ENCODE results near the gene TNRC6A.

TNRC6A gene

GRCh38 chr16:24769806-24770205 is 40.4 kb downstream of the TNRC6A start:
- no peak overlapping the region for H2AFZ ChIP-seq (ENCODE audit: low read length)
- H3K4me2 ChIP-seq (ENCODE audit: insufficient read depth, low read length, poor library complexity, severe bottlenecking): no peak overlapping the region
- no peaks in the 10 kb centered on the region for H3K27me3 ChIP-seq (ENCODE audit: control insufficient read depth in 3 of 3, insufficient read depth in 3 of 3, low read depth in 1 of 3, low read length in 3 of 3)
- no peak for DNase-seq (ENCODE audit: low spot score)
- no peak overlapping the region for H4K91ac ChIP-seq (ENCODE audit: low read depth, low read length, poor library complexity)
- no peak overlapping the region for H2BK120ac ChIP-seq (ENCODE audit: low read depth, low read length)
- H3K14ac ChIP-seq (ENCODE audit: low read length): no peak overlapping the region
- H3K9me3 ChIP-seq (replicated peaks in 1 of 2; ENCODE audit: control insufficient read depth in 2 of 2, insufficient read depth in 1 of 2, low read depth in 1 of 2, low read length in 2 of 2): peaks cover 0 to 6% of the 10 kb centered on the region in 2 donors
- H3K27ac ChIP-seq (replicated peaks; ENCODE audit: low read length): no peak overlapping the region
- H4K8ac ChIP-seq (ENCODE audit: low read depth, low read length): no peak overlapping the region
- peaks cover 6 to 82% of the 10 kb centered on the region in 2 donors for H3K36me3 ChIP-seq (replicated peaks in 1 of 2; ENCODE audit: control insufficient read depth in 2 of 2, insufficient read depth in 2 of 2, low read length in 2 of 2)
- WGBS, 2 donors (ENCODE audit: extremely low coverage in 2 of 2, insufficient read length in 2 of 2, insufficient replicate concordance in 1 of 2): 100% methylated on average over 3 of the region's 5 CpGs
- no peaks in the 10 kb centered on the region for H3K4me1 ChIP-seq (ENCODE audit: control insufficient read depth in 2 of 2, insufficient read depth in 1 of 2, low read depth in 1 of 2, low read length in 2 of 2)
- H3K4ac ChIP-seq (ENCODE audit: low read length): no peak overlapping the region
- H3K18ac ChIP-seq (ENCODE audit: low read length): no peak overlapping the region
- peaks cover 2% of the 10 kb centered on the region for H3K79me1 ChIP-seq (ENCODE audit: low read depth, low read length)
- H2BK12ac ChIP-seq (ENCODE audit: low read length): no peak overlapping the region
- H3K4me3 ChIP-seq (ENCODE audit: low read length in 2 of 2): no peak overlapping the region
- no peak overlapping the region for H3K9ac ChIP-seq (ENCODE audit: low read depth, low read length, poor library complexity)
- H2BK15ac ChIP-seq (ENCODE audit: low read length): no peak overlapping the region
- H2AK5ac ChIP-seq (ENCODE audit: low read depth, low read length): no peak overlapping the region
- no peak overlapping the region for H2BK5ac ChIP-seq (ENCODE audit: low read length)
- no peak overlapping the region for H3K23ac ChIP-seq (ENCODE audit: low read depth, low read length, poor library complexity)

- Histone ChIP-seq H2BK12ac (ENCODE audit: low read length) (no peak overlapping the region), H3K4ac (ENCODE audit: low read length) (no peak overlapping the region), H3K9me3 (replicated peaks in 1 of 2; ENCODE audit: control insufficient read depth in 2 of 2, insufficient read depth in 1 of 2, low read depth in 1 of 2, low read length in 2 of 2) (peaks cover 0 to 6% of the 10 kb centered on the region in 2 donors), H4K8ac (ENCODE audit: low read depth, low read length) (no peak overlapping the region), H3K14ac (ENCODE audit: low read length) (no peak overlapping the region), H3K79me1 (ENCODE audit: low read depth, low read length) (peaks cover 1% of the 10 kb centered on the region), H2BK5ac (ENCODE audit: low read length) (no peak overlapping the region), H3K9ac (ENCODE audit: low read depth, low read length, poor library complexity) (no peak overlapping the region), H3K27ac (replicated peaks; ENCODE audit: low read length) (no peak overlapping the region), H2BK15ac (ENCODE audit: low read length) (no peak overlapping the region), H3K4me3 (ENCODE audit: low read length in 2 of 2) (no peak overlapping the region), H3K4me1 (ENCODE audit: control insufficient read depth in 2 of 2, insufficient read depth in 1 of 2, low read depth in 1 of 2, low read length in 2 of 2) (no peaks in the 10 kb centered on the region), H3K18ac (ENCODE audit: low read length) (no peak overlapping the region), H3K27me3 (ENCODE audit: control insufficient read depth in 3 of 3, insufficient read depth in 3 of 3, low read depth in 1 of 3, low read length in 3 of 3) (no peaks in the 10 kb centered on the region), H3K23ac (ENCODE audit: low read depth, low read length, poor library complexity) (no peak overlapping the region), H2BK120ac (ENCODE audit: low read depth, low read length) (no peak overlapping the region), H2AK5ac (ENCODE audit: low read depth, low read length) (no peak overlapping the region), H2AFZ (ENCODE audit: low read length) (no peak overlapping the region), H3K36me3 (replicated peaks in 1 of 2; ENCODE audit: control insufficient read depth in 2 of 2, insufficient read depth in 2 of 2, low read length in 2 of 2) (peaks cover 3 to 82% of the 10 kb centered on the region in 2 donors), H4K91ac (ENCODE audit: low read depth, low read length, poor library complexity) (no peak overlapping the region), H3K4me2 (ENCODE audit: insufficient read depth, low read length, poor library complexity, severe bottlenecking) (no peak overlapping the region)
- WGBS, 2 donors (ENCODE audit: extremely low coverage in 2 of 2, insufficient read length in 2 of 2, insufficient replicate concordance in 1 of 2): no CpG with 5 or more reads among the region's 5 CpGs
- DNase-seq (ENCODE audit: low spot score): no peak
These were observed 41.8 kb downstream of the TNRC6A start for GRCh38 chr16:24771132-24771778.

- H3K9ac ChIP-seq (ENCODE audit: low read depth, low read length, poor library complexity): no peak overlapping the region
- peaks cover 0 to 6% of the 10 kb centered on the region in 2 donors for H3K9me3 ChIP-seq (replicated peaks in 1 of 2; ENCODE audit: control insufficient read depth in 2 of 2, insufficient read depth in 1 of 2, low read depth in 1 of 2, low read length in 2 of 2)
- no peak for DNase-seq (ENCODE audit: low spot score)
- H2BK12ac ChIP-seq (ENCODE audit: low read length): no peak overlapping the region
- H2BK120ac ChIP-seq (ENCODE audit: low read depth, low read length): no peak overlapping the region
- no peak overlapping the region for H2BK5ac ChIP-seq (ENCODE audit: low read length)
- H2BK15ac ChIP-seq (ENCODE audit: low read length): no peak overlapping the region
- no peak overlapping the region for H2AFZ ChIP-seq (ENCODE audit: low read length)
- H3K4me1 ChIP-seq (ENCODE audit: control insufficient read depth in 2 of 2, insufficient read depth in 1 of 2, low read depth in 1 of 2, low read length in 2 of 2): no peaks in the 10 kb centered on the region
- no peaks in the 10 kb centered on the region for H3K79me1 ChIP-seq (ENCODE audit: low read depth, low read length)
- H4K8ac ChIP-seq (ENCODE audit: low read depth, low read length): no peak overlapping the region
- WGBS, 2 donors (ENCODE audit: extremely low coverage in 2 of 2, insufficient read length in 2 of 2, insufficient replicate concordance in 1 of 2): no CpG with 5 or more reads among the region's 1 CpG
- no peak overlapping the region for H4K91ac ChIP-seq (ENCODE audit: low read depth, low read length, poor library complexity)
- H3K4me2 ChIP-seq (ENCODE audit: insufficient read depth, low read length, poor library complexity, severe bottlenecking): no peak overlapping the region
- H3K36me3 ChIP-seq (replicated peaks in 1 of 2; ENCODE audit: control insufficient read depth in 2 of 2, insufficient read depth in 2 of 2, low read length in 2 of 2): peaks cover 2 to 83% of the 10 kb centered on the region in 2 donors
- H3K23ac ChIP-seq (ENCODE audit: low read depth, low read length, poor library complexity): no peak overlapping the region
- H3K14ac ChIP-seq (ENCODE audit: low read length): no peak overlapping the region
- no peak overlapping the region for H3K4me3 ChIP-seq (ENCODE audit: low read length in 2 of 2)
- H3K27ac ChIP-seq (replicated peaks; ENCODE audit: low read length): no peak overlapping the region
- no peak overlapping the region for H3K4ac ChIP-seq (ENCODE audit: low read length)
- no peaks in the 10 kb centered on the region for H3K27me3 ChIP-seq (ENCODE audit: control insufficient read depth in 3 of 3, insufficient read depth in 3 of 3, low read depth in 1 of 3, low read length in 3 of 3)
- H3K18ac ChIP-seq (ENCODE audit: low read length): no peak overlapping the region
- H2AK5ac ChIP-seq (ENCODE audit: low read depth, low read length): no peak overlapping the region
These were observed 42.3 kb downstream of the TNRC6A start for GRCh38 chr16:24771779-24772157.

GRCh38 chr16:24773771-24774427 is 44.4 kb downstream of the TNRC6A start:
- H2BK12ac ChIP-seq (ENCODE audit: low read length): no peak overlapping the region
- no peak overlapping the region for H3K18ac ChIP-seq (ENCODE audit: low read length)
- no peaks in the 10 kb centered on the region for H3K27me3 ChIP-seq (ENCODE audit: control insufficient read depth in 3 of 3, insufficient read depth in 3 of 3, low read depth in 1 of 3, low read length in 3 of 3)
- no peak overlapping the region for H3K14ac ChIP-seq (ENCODE audit: low read length)
- H3K36me3 ChIP-seq (replicated peaks in 1 of 2; ENCODE audit: control insufficient read depth in 2 of 2, insufficient read depth in 2 of 2, low read length in 2 of 2): peaks cover 16 to 90% of the 10 kb centered on the region in 2 donors
- DNase-seq (ENCODE audit: low spot score): no peak
- no peak overlapping the region for H3K27ac ChIP-seq (replicated peaks; ENCODE audit: low read length)
- no peak overlapping the region for H3K4me2 ChIP-seq (ENCODE audit: insufficient read depth, low read length, poor library complexity, severe bottlenecking)
- H2AK5ac ChIP-seq (ENCODE audit: low read depth, low read length): no peak overlapping the region
- H4K8ac ChIP-seq (ENCODE audit: low read depth, low read length): no peak overlapping the region
- H3K79me1 ChIP-seq (ENCODE audit: low read depth, low read length): peaks cover 5% of the 10 kb centered on the region
- no peak overlapping the region for H2AFZ ChIP-seq (ENCODE audit: low read length)
- WGBS, 2 donors (ENCODE audit: extremely low coverage in 2 of 2, insufficient read length in 2 of 2, insufficient replicate concordance in 1 of 2): no CpG with 5 or more reads among the region's 4 CpGs
- H4K91ac ChIP-seq (ENCODE audit: low read depth, low read length, poor library complexity): no peak overlapping the region
- H3K4me1 ChIP-seq (ENCODE audit: control insufficient read depth in 2 of 2, insufficient read depth in 1 of 2, low read depth in 1 of 2, low read length in 2 of 2): no peaks in the 10 kb centered on the region
- peaks cover 0 to 6% of the 10 kb centered on the region in 2 donors for H3K9me3 ChIP-seq (replicated peaks in 1 of 2; ENCODE audit: control insufficient read depth in 2 of 2, insufficient read depth in 1 of 2, low read depth in 1 of 2, low read length in 2 of 2)
- no peak overlapping the region for H3K23ac ChIP-seq (ENCODE audit: low read depth, low read length, poor library complexity)
- no peak overlapping the region for H3K4ac ChIP-seq (ENCODE audit: low read length)
- H2BK120ac ChIP-seq (ENCODE audit: low read depth, low read length): no peak overlapping the region
- H2BK5ac ChIP-seq (ENCODE audit: low read length): no peak overlapping the region
- H3K9ac ChIP-seq (ENCODE audit: low read depth, low read length, poor library complexity): no peak overlapping the region
- no peak overlapping the region for H2BK15ac ChIP-seq (ENCODE audit: low read length)
- H3K4me3 ChIP-seq (ENCODE audit: low read length in 2 of 2): no peak overlapping the region

All from neuronal stem cell (in vitro differentiated cells).